Esophagus squamous epithelium (tissue), 5 donors: ENCODE results near the gene IP6K1. TPM values are rescaled to one million over a fixed set of nuclear protein-coding genes. Genes with fewer than 3 reads are reported as not detected.
"Not testable (repeated sequence)": the region's sequence is repeated elsewhere in the genome, so short reads cannot be mapped to it uniquely, and the experiment has no call there.

Source experiments
- DNase-seq: peaks from one replicate; lab custom pipeline; 2025; lab: John Stamatoyannopoulos, UW
- H3K27ac ChIP-seq, 4 donors: fragments of 200-600 bp; sonication (generic); one replicate each; pipeline ENCODE4 v1.5.1; 2016 to 2019; ENCODE audit warnings: mild to moderate bottlenecking in 1 of 4
- H3K27me3 ChIP-seq, 4 donors: fragments of 200-600 bp; sonication (generic); 1 replicate in 3 of 4; 2 replicates in 1 of 4; pipeline versions ENCODE4 v1.5.1 to v1.6.0; 2017 to 2021; ENCODE audit warnings: antibody characterized with exemption in 1 of 4
- H3K36me3 ChIP-seq, 3 donors: fragments of 200-600 bp; sonication (generic); one replicate each; pipeline ENCODE4 v1.5.1; 2016 to 2019
- H3K4me1 ChIP-seq, 3 donors: fragments of 200-600 bp; sonication (generic); one replicate each; pipeline ENCODE4 v1.5.1; 2017 to 2019
- H3K4me3 ChIP-seq, 4 donors: fragments of 200-600 bp; sonication (generic); 1 replicate in 3 of 4; 2 replicates in 1 of 4; pipeline ENCODE4 v1.5.1; 2016 to 2019; ENCODE audit warnings: mild to moderate bottlenecking in 2 of 4, moderate library complexity in 1 of 4
- H3K9me3 ChIP-seq, 3 donors: fragments of 200-600 bp; sonication (generic); one replicate each; pipeline ENCODE4 v1.5.1; 2016 to 2019
- CTCF ChIP-seq, 6 experiments: fragments of 450-650 bp in 4 of 6; fragments of 200-600 bp in 2 of 6; sonication (generic) in 2 of 6; IDR thresholded peaks; one replicate each; pipeline ENCODE4 v1.5.1; 2016 to 2019; ENCODE audit warnings: antibody characterized with exemption in 6 of 6, mild to moderate bottlenecking in 4 of 6, moderate library complexity in 4 of 6
- POLR2A ChIP-seq, 4 donors: fragments of 450-650 bp; IDR thresholded peaks; one replicate each; pipeline ENCODE4 v1.6.1; 2017; ENCODE audit warnings: antibody characterized with exemption in 4 of 4, mild to moderate bottlenecking in 4 of 4, moderate library complexity in 3 of 4
- WGBS, 2 donors: methylation state at CpG; one replicate each; pipeline ENCODE4 v1.1.5; 2018; 5-methylcytosine and 5-hydroxymethylcytosine counted together
- intact Hi-C: fragments of 100-400 bp; cut with DNase I; formaldehyde crosslinking; loops from one replicate; pipeline ENCODE4 v1.15.0; 2022
- total RNA-seq, 4 donors: library from RNA; depleted of rRNA; stranded (reverse); fragments of >200 nt; gene quantifications; one replicate each; pipeline ENCODE4 v1.1.0, GENCODE V29; 2016
- donor health status: DM: yes; HTN: yes; CAD: no.

Gene IP6K1
- total RNA-seq, 4 donors from 2014 or later, result 23.0 to 35.1 (median 28.1) TPM

DNA sequence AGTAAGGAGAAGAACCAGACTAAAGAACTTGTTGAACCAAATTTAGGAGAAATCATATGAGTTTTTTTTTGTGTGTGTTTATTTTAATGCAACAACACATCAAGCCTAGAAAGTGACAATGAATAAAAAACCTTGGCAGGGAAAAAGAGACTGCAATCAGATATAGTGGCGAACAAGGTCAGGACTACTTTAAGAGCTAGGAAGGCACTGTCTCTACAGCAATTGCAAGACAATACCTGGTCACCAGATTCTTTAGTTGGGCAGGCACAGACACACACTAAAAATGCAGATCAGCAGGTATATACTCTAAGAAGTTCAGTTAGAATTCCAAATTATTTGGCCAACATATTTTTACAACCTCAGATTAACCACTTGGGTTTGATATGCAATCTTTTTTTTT, 31.8 kb downstream of the IP6K1 start:
- WGBS, 2 donors, result 75 to 100% methylated on average over 1 of the region's 1 CpG
- H3K27me3 ChIP-seq, result no peaks in the 10 kb centered on the region
- no peak for TF ChIP-seq CTCF (IDR thresholded peaks at IDR 0.05)
- TF ChIP-seq POLR2A (IDR thresholded peaks at IDR 0.05), result no peak
- H3K9me3 ChIP-seq, result no peaks in the 10 kb centered on the region
- no peak for DNase-seq
- intact Hi-C loops, result no loop called here
- peaks cover 0 to 14% (median 0%) of the 10 kb centered on the region in 3 donors for H3K36me3 ChIP-seq
- H3K4me3 ChIP-seq, result no peak overlapping the region
- no peak overlapping the region for H3K27ac ChIP-seq
- peaks cover 4 to 24% (median 6%) of the 10 kb centered on the region in 3 donors for H3K4me1 ChIP-seq

GRCh38 chr3:49751501-49751900, 34.8 kb downstream of the IP6K1 start:
- DNase-seq, result no peak
- H3K4me1 ChIP-seq, result peaks cover 4 to 24% (median 6%) of the 10 kb centered on the region in 3 donors
- H3K27ac ChIP-seq, result no peak overlapping the region
- intact Hi-C loops, result no loop called here
- H3K9me3 ChIP-seq, result no peaks in the 10 kb centered on the region
- no peak overlapping the region for H3K4me3 ChIP-seq
- no peak for TF ChIP-seq POLR2A (IDR thresholded peaks at IDR 0.05)
- no peak for TF ChIP-seq CTCF (IDR thresholded peaks at IDR 0.05)
- H3K27me3 ChIP-seq, result no peaks in the 10 kb centered on the region
- 93 to 96% methylated on average over 4 of the region's 4 CpGs for WGBS, 2 donors
- peaks cover 0 to 38% (median 4%) of the 10 kb centered on the region in 3 donors for H3K36me3 ChIP-seq

DNA sequence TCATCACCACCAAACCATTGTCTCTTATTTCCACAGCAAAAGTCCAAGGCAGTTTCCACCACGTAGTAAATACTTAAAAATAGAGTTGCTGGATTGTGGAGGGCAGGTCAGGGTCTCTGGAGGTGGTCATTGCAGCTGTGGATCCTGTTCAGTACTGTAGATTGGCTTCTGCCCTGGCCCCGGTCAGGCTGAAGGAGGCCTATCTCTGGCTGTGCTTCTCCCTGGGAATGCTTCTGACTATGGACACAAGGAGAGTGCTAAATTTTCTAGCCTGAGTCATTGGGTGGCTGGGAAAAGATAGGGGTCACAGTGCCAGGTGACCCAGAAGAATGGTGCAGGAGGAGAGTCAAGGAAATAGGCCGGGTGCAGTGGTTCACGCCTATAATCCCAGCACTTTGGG, 36.3 kb downstream of the IP6K1 start:
- 92 to 93% methylated on average over 2 to 4 of the region's 4 CpGs for WGBS, 2 donors
- no peak overlapping the region for H3K27ac ChIP-seq
- TF ChIP-seq CTCF (IDR thresholded peaks at IDR 0.05) (no peak), POLR2A (IDR thresholded peaks at IDR 0.05) (no peak)

DNA sequence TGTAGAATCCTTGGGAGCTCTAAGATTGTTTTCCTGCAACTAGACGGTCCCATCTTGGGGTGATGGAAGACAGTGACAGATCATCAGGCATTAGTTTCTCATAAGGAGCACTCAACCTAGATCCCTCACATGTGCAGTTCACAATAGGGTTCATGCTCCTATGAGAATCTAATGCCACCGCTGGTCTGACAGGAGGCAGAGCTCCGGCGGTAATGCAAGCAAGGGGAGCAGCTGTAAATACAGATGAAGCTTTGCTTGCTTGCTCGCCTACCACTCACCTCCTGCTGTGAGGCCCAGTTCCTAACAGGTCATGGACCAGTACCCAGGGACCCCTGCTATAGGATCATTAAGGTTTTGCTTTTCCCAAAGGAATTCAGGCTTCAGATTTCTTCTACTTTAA, 37.5 kb downstream of the IP6K1 start:
- H3K9me3 ChIP-seq, H3K4me3 ChIP-seq, H3K27ac ChIP-seq, DNase-seq, H3K27me3 ChIP-seq, intact Hi-C loops: not testable (repeated sequence)
- Histone ChIP-seq H3K36me3 (peaks cover 0 to 41% (median 5%) of the 10 kb centered on the region in 3 donors), H3K4me1 (peaks cover 0 to 22% (median 9%) of the 10 kb centered on the region in 3 donors)
- WGBS, 2 donors, result 81 to 93% methylated on average over 2 to 5 of the region's 5 CpGs

More for the DNA sequence above, 36.3 kb downstream of the IP6K1 start:
- intact Hi-C loops, result no loop called here
- H3K4me3 ChIP-seq, result no peak overlapping the region
- H3K27me3 ChIP-seq, result no peaks in the 10 kb centered on the region
- H3K36me3 ChIP-seq, result peaks cover 0 to 38% (median 4%) of the 10 kb centered on the region in 3 donors
- H3K4me1 ChIP-seq, result peaks cover 6 to 30% (median 9%) of the 10 kb centered on the region in 3 donors
- H3K9me3 ChIP-seq, result no peaks in the 10 kb centered on the region
- DNase-seq, result no peak

DNA sequence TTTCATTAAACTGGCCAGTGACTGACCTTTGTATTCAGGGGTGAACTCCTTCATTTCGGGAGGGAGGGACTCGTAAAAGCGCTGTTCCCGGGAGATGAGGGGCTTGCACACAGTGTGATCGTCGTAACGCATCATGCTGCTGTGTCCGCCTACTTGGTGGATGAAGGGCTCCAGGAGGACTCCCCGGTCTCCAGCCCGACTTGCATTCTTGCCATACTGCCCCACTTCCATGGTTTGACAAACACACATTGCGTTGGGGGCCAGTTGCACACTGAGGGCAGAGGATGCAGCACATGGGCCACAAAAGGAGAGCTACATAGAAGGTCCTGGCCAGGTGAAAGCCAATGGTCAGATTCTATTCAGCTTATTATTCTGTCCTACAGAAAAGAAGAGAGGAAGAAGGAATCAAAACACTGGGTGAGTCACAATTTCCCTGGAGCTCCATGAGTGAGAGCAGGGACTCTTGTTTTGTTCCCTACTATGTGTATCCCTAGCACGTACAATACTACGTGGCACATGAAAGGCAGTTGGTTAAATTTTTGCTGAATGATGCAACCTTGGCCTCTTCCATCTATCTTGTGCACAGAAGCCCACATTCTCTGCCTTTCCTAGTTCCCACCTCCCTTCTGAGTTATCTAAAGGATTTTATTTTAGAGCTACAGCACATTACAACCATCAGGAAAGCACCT, 38.4 kb downstream of the IP6K1 start:
- 84 to 92% methylated on average over 10 to 13 of the region's 13 CpGs for WGBS, 2 donors
- no peak overlapping the region for H3K4me3 ChIP-seq
- H3K27ac ChIP-seq, result no peak overlapping the region
- H3K27me3 ChIP-seq, result no peaks in the 10 kb centered on the region
- H3K36me3 ChIP-seq, result peaks cover 0 to 51% (median 10%) of the 10 kb centered on the region in 3 donors
- peaks cover 0 to 12% (median 5%) of the 10 kb centered on the region in 3 donors for H3K4me1 ChIP-seq
- no peak for DNase-seq
- no peaks in the 10 kb centered on the region for H3K9me3 ChIP-seq
- TF ChIP-seq CTCF (IDR thresholded peaks at IDR 0.05), result no peak
- no peak for TF ChIP-seq POLR2A (IDR thresholded peaks at IDR 0.05)
- intact Hi-C loops, result no loop called here
